Keratinocyte (primary cell): ENCODE results near the gene GIMAP8. TPM values are rescaled to one million over a fixed set of nuclear protein-coding genes. Genes with fewer than 3 reads are reported as not detected.

Source experiments
- DNase-seq: peaks from one replicate; pipeline ENCODE4 v3.0.0-alpha.2; 2011; ENCODE audit warnings: low read depth, missing footprints, low spot score
- FAIRE-seq: peaks from 2 replicates; lab custom pipeline; 2011; peaks lifted over from hg19 to GRCh38; lab: Jason Lieb, UNC
- H2AFZ ChIP-seq: 2 replicates; pipeline ENCODE4 v1.6.0; 2012; ENCODE audit warnings: low read length, control low read depth, inconsistent platforms; ENCODE audit not compliant: control insufficient read depth
- H3K27ac ChIP-seq: 2 replicates; pipeline ENCODE4 v1.5.1; 2011; ENCODE audit warnings: low read length; ENCODE audit not compliant: control insufficient read depth, insufficient read depth
- H3K27me3 ChIP-seq: 3 replicates; pipeline ENCODE4 v1.6.0; 2011; ENCODE audit warnings: low read length; ENCODE audit not compliant: control insufficient read depth, insufficient read depth; ENCODE audit errors: extremely low read depth
- H3K36me3 ChIP-seq, 2 experiments: 2 replicates in 1 of 2; 3 replicates in 1 of 2; pipeline ENCODE4 v1.5.1; 2011; ENCODE audit warnings: low read length in 2 of 2, mild to moderate bottlenecking in 1 of 2; ENCODE audit not compliant: control insufficient read depth in 2 of 2, insufficient read depth in 2 of 2; ENCODE audit errors: extremely low read depth in 1 of 2
- H3K4me1 ChIP-seq: 3 replicates; pipeline ENCODE4 v1.5.1; 2011; ENCODE audit warnings: low read length; ENCODE audit not compliant: control insufficient read depth, insufficient read depth; ENCODE audit errors: extremely low read depth
- H3K4me2 ChIP-seq: 3 replicates; pipeline ENCODE4 v1.6.0; 2011; ENCODE audit warnings: low read depth, low read length; ENCODE audit not compliant: control insufficient read depth, insufficient read depth; ENCODE audit errors: extremely low read depth
- H3K4me3 ChIP-seq, 3 experiments: fragments of 200-600 bp in 1 of 3; sonication (generic) in 1 of 3; 2 replicates in 2 of 3; 3 replicates in 1 of 3; pipeline ENCODE4 v1.5.1; 2011 to 2016; ENCODE audit warnings: low read length in 3 of 3, mild to moderate bottlenecking in 3 of 3, control low read depth in 2 of 3, inconsistent platforms in 1 of 3, low read depth in 1 of 3, mixed read lengths in 1 of 3, mixed run types in 1 of 3, moderate library complexity in 1 of 3; ENCODE audit not compliant: control insufficient read depth in 2 of 3, insufficient read depth in 2 of 3; ENCODE audit errors: extremely low read depth in 1 of 3
- H3K79me2 ChIP-seq: 2 replicates; pipeline ENCODE4 v1.6.0; 2012; ENCODE audit warnings: low read length; ENCODE audit not compliant: control insufficient read depth, insufficient read depth
- H3K9ac ChIP-seq: 3 replicates; pipeline ENCODE4 v1.6.0; 2011; ENCODE audit warnings: low read length; ENCODE audit not compliant: control insufficient read depth, insufficient read depth; ENCODE audit errors: extremely low read depth
- H3K9me1 ChIP-seq: 3 replicates; pipeline ENCODE4 v1.6.0; 2011; ENCODE audit warnings: low read length; ENCODE audit not compliant: control insufficient read depth, insufficient read depth; ENCODE audit errors: extremely low read depth
- H3K9me3 ChIP-seq: 2 replicates; pipeline ENCODE4 v1.5.1; 2012; ENCODE audit warnings: low read depth, low read length; ENCODE audit not compliant: control insufficient read depth
- H4K20me1 ChIP-seq: 3 replicates; pipeline ENCODE4 v1.6.0; 2011; ENCODE audit warnings: low read length; ENCODE audit not compliant: control insufficient read depth, insufficient read depth; ENCODE audit errors: extremely low read depth
- CTCF ChIP-seq, 3 experiments: IDR thresholded peaks in 1 of 3; conservative IDR thresholded peaks in 1 of 3; optimal IDR thresholded peaks in 1 of 3; 2 replicates in 2 of 3; 3 replicates in 1 of 3; pipeline versions ENCODE3 to v1.5.1; 2011; ENCODE audit warnings: low read length in 3 of 3, mild to moderate bottlenecking in 3 of 3, moderate library complexity in 2 of 3, control low read depth in 1 of 3, inconsistent platforms in 1 of 3; ENCODE audit not compliant: insufficient read depth in 2 of 3; ENCODE audit errors: extremely low read depth in 1 of 3
- EZH2 ChIP-seq: IDR thresholded peaks from one replicate; pipeline ENCODE4 v1.6.1; 2012; ENCODE audit warnings: inconsistent platforms, mild to moderate bottlenecking, low read length, moderate library complexity
- dilution Hi-C: fragments of 300-500 bp; cut with MboI; formaldehyde crosslinking; loops from one replicate; pipeline ENCODE4 v1.7.0; 2020; ENCODE audit warnings: low sequenced_read_pairs; ENCODE audit not compliant: extremely low pct_ligation_motif_present
- polyA plus RNA-seq, 5 experiments: library from polyadenylated mRNA; depleted of rRNA in 3 of 5; stranded (reverse) in 3 of 5; stranded (forward) in 1 of 5; unstranded in 1 of 5; fragments of >200 nt; gene quantifications; 1 replicate in 1 of 5; 2 replicates in 3 of 5; 3 replicates in 1 of 5; pipeline versions ENCODE4 v1.2.1 to v1.2.3, GENCODE V29; 2011 to 2012; ENCODE audit warnings: missing spikeins in 2 of 5, low read depth in 1 of 5, low replicate concordance in 1 of 5

Gene GIMAP8
- polyA plus RNA-seq, 1 donor (not counting 4 experiments of a cell fraction or from before 2014, with no cell fraction given): 0.26 TPM

- H3K9me3 ChIP-seq: peaks cover 5% of the 10 kb centered on the region
- no peaks in the 10 kb centered on the region for H3K79me2 ChIP-seq
- no peak overlapping the region for H3K4me3 ChIP-seq
- no peaks in the 10 kb centered on the region for H3K36me3 ChIP-seq
- no peaks in the 10 kb centered on the region for H3K4me1 ChIP-seq
- H3K27ac ChIP-seq: no peak overlapping the region
- dilution Hi-C loops: no loop called here
- H2AFZ ChIP-seq: no peak overlapping the region
- FAIRE-seq (no peak), DNase-seq (no peak)
- H3K9me1 ChIP-seq: no peaks in the 10 kb centered on the region
- no peak for TF ChIP-seq CTCF (optimal IDR thresholded peaks at IDR 0.05 in 1 of 3, IDR thresholded peaks at IDR 0.05 in 1 of 3, conservative IDR thresholded peaks at IDR 0.05 in 1 of 3; ENCODE audit: extremely low read depth in 1 of 3, insufficient read depth in 2 of 3, low read length in 3 of 3)
- no peak for TF ChIP-seq EZH2
- H4K20me1 ChIP-seq: no peaks in the 10 kb centered on the region
- no peak overlapping the region for H3K4me2 ChIP-seq
- no peak overlapping the region for H3K9ac ChIP-seq
- no peaks in the 10 kb centered on the region for H3K27me3 ChIP-seq
These were observed 8.9 kb upstream of the GIMAP8 start for GRCh38 chr7:150441524-150441923.

- Histone ChIP-seq H4K20me1 (no peaks in the 10 kb centered on the region), H3K27ac (no peak overlapping the region), H3K4me3 (no peak overlapping the region), H3K36me3 (no peaks in the 10 kb centered on the region), H3K27me3 (no peaks in the 10 kb centered on the region), H3K9me3 (peaks cover 5% of the 10 kb centered on the region), H3K4me2 (no peak overlapping the region), H3K79me2 (no peaks in the 10 kb centered on the region), H3K9ac (no peak overlapping the region), H3K4me1 (no peaks in the 10 kb centered on the region), H3K9me1 (no peaks in the 10 kb centered on the region), H2AFZ (no peak overlapping the region)
- FAIRE-seq (no peak), DNase-seq (no peak)
- TF ChIP-seq CTCF (optimal IDR thresholded peaks at IDR 0.05 in 1 of 3, IDR thresholded peaks at IDR 0.05 in 1 of 3, conservative IDR thresholded peaks at IDR 0.05 in 1 of 3; ENCODE audit: extremely low read depth in 1 of 3, insufficient read depth in 2 of 3, low read length in 3 of 3) (no peak), EZH2 (no peak)
- dilution Hi-C loops: no loop called here
These were observed 7.6 kb upstream of the GIMAP8 start for GRCh38 chr7:150442811-150443210.
